ENCODE data around the gene PHACTR3. TPM values are rescaled to one million over a fixed set of nuclear protein-coding genes. Genes with fewer than 3 reads are reported as not detected.

PHACTR3 gene
- total RNA-seq, 1 donor: not detected

DNA sequence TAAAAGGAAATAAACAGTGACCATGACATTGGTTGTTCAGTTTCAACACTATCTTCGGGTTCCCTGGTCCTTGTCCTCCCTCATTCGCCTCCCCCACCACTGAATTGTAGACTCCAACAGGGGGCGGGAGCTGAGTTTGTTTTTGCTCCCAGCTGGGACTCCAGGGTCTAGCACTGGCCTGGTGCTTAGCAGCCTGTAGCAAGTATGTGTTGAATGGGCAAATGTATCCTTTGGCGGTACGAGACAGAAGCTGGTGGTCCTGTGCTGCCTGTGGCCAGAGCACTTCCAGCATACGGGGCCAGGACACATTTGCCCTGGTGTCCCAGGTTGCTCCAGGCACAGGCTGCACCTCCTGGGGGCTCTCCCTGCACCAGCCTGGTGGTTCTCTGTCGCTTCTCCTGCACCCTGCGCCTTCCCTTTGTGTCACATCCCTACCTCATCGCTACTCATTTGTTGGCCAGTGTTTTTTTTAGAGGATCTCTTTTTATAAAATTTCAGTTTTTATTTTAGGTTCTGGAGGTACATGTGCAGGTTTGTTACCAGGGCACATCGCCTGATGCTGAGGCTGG, 40.1 kb downstream of the PHACTR3 start:
- TF ChIP-seq, protein P1, sequence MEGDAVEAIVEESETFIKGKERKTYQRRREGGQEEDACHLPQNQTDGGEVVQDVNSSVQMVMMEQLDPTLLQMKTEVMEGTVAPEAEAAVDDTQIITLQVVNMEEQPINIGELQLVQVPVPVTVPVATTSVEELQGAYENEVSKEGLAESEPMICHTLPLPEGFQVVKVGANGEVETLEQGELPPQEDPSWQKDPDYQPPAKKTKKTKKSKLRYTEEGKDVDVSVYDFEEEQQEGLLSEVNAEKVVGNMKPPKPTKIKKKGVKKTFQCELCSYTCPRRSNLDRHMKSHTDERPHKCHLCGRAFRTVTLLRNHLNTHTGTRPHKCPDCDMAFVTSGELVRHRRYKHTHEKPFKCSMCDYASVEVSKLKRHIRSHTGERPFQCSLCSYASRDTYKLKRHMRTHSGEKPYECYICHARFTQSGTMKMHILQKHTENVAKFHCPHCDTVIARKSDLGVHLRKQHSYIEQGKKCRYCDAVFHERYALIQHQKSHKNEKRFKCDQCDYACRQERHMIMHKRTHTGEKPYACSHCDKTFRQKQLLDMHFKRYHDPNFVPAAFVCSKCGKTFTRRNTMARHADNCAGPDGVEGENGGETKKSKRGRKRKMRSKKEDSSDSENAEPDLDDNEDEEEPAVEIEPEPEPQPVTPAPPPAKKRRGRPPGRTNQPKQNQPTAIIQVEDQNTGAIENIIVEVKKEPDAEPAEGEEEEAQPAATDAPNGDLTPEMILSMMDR (IDR thresholded peaks at IDR 0.05; ENCODE audit: insufficient read depth, low read depth, low read length): no peak
- H3K4me3 ChIP-seq (ENCODE audit: low read depth, low read length): no peak overlapping the region
- no peak for DNase-seq (ENCODE audit: low read depth)

DNA sequence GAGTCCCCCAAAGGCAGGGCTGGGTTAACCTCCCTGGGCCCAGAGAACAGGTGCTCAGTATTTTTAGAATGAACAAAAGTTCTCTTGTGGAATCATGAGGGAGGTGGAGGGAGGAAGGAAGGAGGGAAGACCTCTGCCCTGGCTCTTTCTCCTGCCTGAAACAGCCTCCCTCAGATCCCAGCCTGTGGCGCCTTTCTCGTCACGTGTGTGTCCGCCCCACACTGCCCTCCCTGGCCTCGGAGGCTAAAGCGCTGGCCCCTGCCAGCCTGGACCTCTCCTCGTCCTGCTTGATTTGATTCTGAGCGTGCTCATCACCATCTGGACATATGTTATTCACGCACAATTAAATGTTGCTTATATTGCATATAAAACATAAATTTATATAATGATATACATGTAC, 40.9 kb downstream of the PHACTR3 start:
- TF ChIP-seq, protein P1 (IDR thresholded peaks at IDR 0.05; ENCODE audit: insufficient read depth, low read depth, low read length): no peak
- DNase-seq (ENCODE audit: low read depth): no peak
- no peak overlapping the region for H3K4me3 ChIP-seq (ENCODE audit: low read depth, low read length)

DNA sequence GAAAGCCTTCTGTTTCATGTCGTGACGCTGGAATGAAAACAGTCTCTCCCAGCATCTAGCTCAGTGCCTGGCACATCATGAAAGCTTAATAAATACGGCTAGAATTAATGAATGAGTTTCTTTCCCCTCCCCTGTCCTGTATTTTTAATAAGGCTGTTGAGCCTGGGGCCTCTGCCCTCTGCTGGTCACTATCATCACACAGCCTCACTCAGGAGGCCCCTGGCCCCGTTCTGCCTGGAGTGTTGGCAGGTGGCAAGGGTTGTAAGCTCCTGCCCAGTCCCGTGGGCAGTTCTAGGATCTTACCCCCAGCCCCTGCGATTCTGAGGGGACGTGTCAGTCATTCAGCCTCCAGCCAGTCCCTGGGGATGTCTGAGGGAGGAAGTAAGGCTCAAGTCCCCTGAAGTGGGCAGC, 41.4 kb downstream of the PHACTR3 start:
- DNase-seq (ENCODE audit: low read depth): no peak
- TF ChIP-seq, protein P1 (IDR thresholded peaks at IDR 0.05; ENCODE audit: insufficient read depth, low read depth, low read length): no peak

DNA sequence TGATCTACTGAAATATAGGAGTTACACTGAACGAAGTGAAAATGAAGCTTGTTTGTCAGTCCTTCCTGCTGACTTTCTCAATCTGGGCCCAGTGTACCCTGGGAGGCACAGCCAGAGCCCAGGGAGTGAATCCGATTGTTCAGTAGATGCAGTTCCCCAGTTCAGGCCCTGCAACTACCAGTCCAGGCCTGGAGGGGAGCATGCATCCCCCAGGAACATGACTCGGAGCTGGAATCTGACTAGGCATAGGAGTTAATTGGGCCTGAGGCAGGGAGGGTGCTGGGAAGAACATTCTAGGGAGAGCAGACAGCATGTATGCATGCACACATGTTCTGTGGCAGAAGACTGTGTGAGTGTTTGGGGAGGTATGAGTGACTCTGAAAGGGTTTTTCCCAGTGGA, 42.1 kb downstream of the PHACTR3 start:
- no peak overlapping the region for H3K4me3 ChIP-seq (ENCODE audit: low read depth, low read length)
- TF ChIP-seq, protein P1 (IDR thresholded peaks at IDR 0.05; ENCODE audit: insufficient read depth, low read depth, low read length): no peak
- DNase-seq (ENCODE audit: low read depth): no peak

More for the DNA sequence above, 41.4 kb downstream of the PHACTR3 start:
- H3K4me3 ChIP-seq (ENCODE audit: low read depth, low read length): no peak overlapping the region

DNA sequence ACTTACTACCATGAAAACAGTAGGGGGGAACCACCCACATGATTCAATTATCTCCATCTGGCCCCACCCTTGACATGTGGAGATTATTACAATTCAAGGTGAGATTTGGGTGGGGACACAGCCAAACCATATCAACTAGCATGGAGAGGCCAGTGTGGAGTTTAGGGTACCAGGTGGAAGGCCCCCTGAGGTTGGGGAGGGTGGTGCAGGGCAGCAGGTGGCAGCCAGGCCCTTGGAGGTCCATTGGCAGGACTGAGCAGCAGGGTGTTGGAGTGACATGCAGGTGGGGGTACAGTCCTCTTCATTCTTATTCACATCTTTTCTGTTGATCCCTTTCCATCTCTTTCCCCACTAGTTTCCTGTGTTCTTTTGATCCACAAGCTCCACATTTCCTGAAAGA, 42.9 kb downstream of the PHACTR3 start:
- H3K4me3 ChIP-seq (ENCODE audit: low read depth, low read length): no peak overlapping the region
- TF ChIP-seq, protein P1 (IDR thresholded peaks at IDR 0.05; ENCODE audit: insufficient read depth, low read depth, low read length): no peak
- DNase-seq (ENCODE audit: low read depth): no peak

DNA sequence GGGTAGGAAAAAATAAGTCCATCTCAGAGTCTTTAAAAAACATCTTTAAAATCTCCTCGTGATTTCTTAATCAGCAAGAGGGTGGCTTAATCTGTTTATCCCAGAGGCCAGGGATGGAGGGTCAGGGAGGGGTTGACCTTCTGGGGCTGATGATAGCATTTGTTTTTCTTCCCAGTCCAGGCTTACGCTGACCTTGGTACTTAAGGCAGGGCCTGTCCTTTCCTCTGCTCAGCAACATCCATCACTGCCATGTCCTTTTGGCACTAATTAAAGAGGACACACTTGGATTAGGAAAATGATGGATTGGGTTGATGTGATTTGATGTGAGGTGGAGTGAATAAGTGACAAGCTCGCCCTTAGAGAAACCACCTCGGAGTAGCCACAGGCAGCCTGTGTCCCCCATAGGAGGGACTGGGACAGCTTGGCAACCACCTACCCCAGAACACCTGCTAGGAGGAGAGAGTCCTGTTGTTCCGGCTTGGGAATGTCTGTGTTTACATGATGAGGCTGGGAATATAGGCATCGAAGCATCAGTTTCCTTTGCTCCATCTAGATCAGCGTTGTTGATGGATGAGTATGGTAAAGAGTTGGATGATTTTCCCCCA, 44.2 kb downstream of the PHACTR3 start:
- TF ChIP-seq, protein P1 (IDR thresholded peaks at IDR 0.05; ENCODE audit: insufficient read depth, low read depth, low read length): no peak
- no peak overlapping the region for H3K4me3 ChIP-seq (ENCODE audit: low read depth, low read length)
- DNase-seq (ENCODE audit: low read depth): no peak

DNA sequence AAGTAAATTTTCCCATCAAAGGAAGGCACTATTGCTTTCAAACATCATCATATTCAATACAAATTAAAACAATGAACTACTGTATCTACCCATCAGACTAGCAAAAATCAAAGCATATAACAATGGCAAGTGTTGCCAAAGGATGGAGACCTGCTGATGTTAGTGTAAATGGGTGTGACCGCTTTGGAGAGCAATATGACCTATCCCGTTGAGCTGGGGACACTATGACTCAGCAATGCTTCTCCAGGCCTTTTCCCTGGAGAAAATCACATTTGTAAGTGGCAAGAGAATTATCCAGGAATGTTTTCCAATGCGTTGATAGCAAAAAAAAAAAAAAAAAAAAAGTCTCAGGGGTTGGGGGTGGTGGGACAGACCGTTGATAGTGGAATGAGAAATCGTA, 46.1 kb downstream of the PHACTR3 start:
- H3K4me3 ChIP-seq (ENCODE audit: low read depth, low read length): no peak overlapping the region
- no peak for DNase-seq (ENCODE audit: low read depth)
- TF ChIP-seq, protein P1 (IDR thresholded peaks at IDR 0.05; ENCODE audit: insufficient read depth, low read depth, low read length): no peak

Measured in fibroblast of villous mesenchyme (primary cell).